Hematopoietic multipotent progenitor cell treated with erythropoietin and hydrocortisone succinate and interleukin-3 and kit ligand, for 17 days (in vitro differentiated cells): ENCODE results near the gene TSPEAR.

Source experiments
- DNase-seq: peaks from one replicate; pipeline ENCODE4 v3.0.0-alpha.2; 2015; ENCODE audit warnings: low spot score

The TSPEAR gene

GRCh38 chr21:44740742-44741141 is 29.4 kb upstream of the TSPEAR start:
- DNase-seq = no peak

GRCh38 chr21:44739316-44739715 is 27.9 kb upstream of the TSPEAR start:
- no peak for DNase-seq

- no peak for DNase-seq
Observed at GRCh38 chr21:44738621-44739020, 27.2 kb upstream of the TSPEAR start.

GRCh38 chr21:44737706-44738354 is 26.5 kb upstream of the TSPEAR start:
- no peak for DNase-seq

- DNase-seq = no peak
Observed at GRCh38 chr21:44736291-44737004, 25.1 kb upstream of the TSPEAR start.

GRCh38 chr21:44735821-44736220 is 24.4 kb upstream of the TSPEAR start:
- DNase-seq = no peak

GRCh38 chr21:44734841-44735240 is 23.5 kb upstream of the TSPEAR start:
- no peak for DNase-seq

GRCh38 chr21:44734026-44734745 is 22.8 kb upstream of the TSPEAR start:
- no peak for DNase-seq

- DNase-seq = no peak
Observed at GRCh38 chr21:44732956-44733355, 21.6 kb upstream of the TSPEAR start.

- DNase-seq = no peak
Observed at GRCh38 chr21:44732263-44732662, 20.9 kb upstream of the TSPEAR start.

- no peak for DNase-seq
Observed at GRCh38 chr21:44730951-44731579, 19.7 kb upstream of the TSPEAR start.

GRCh38 chr21:44730028-44730395 is 18.6 kb upstream of the TSPEAR start:
- no peak for DNase-seq

GRCh38 chr21:44729336-44730027 is 18.1 kb upstream of the TSPEAR start:
- DNase-seq = no peak

GRCh38 chr21:44728716-44729115 is 17.3 kb upstream of the TSPEAR start:
- DNase-seq = no peak

GRCh38 chr21:44727757-44728156 is 16.4 kb upstream of the TSPEAR start:
- no peak for DNase-seq

GRCh38 chr21:44727321-44727720 is 15.9 kb upstream of the TSPEAR start:
- no peak for DNase-seq

- DNase-seq = no peak
Observed at GRCh38 chr21:44726826-44727225, 15.5 kb upstream of the TSPEAR start.

- no peak for DNase-seq
Observed at GRCh38 chr21:44724926-44725325, 13.6 kb upstream of the TSPEAR start.

GRCh38 chr21:44724196-44724595 is 12.8 kb upstream of the TSPEAR start:
- DNase-seq = no peak

- DNase-seq = no peak
Observed at GRCh38 chr21:44723177-44724131, 12.1 kb upstream of the TSPEAR start.

- DNase-seq = no peak
Observed at GRCh38 chr21:44722731-44723130, 11.4 kb upstream of the TSPEAR start.
